ENCODE results near the gene LRWD1. TPM values are rescaled to one million over a fixed set of nuclear protein-coding genes. Genes with fewer than 3 reads are reported as not detected.

The LRWD1 gene
- total RNA-seq, result 16.0 and 19.0 TPM in 2 replicates
- polyA plus RNA-seq, result 17.8 and 18.3 TPM in 2 replicates

DNA sequence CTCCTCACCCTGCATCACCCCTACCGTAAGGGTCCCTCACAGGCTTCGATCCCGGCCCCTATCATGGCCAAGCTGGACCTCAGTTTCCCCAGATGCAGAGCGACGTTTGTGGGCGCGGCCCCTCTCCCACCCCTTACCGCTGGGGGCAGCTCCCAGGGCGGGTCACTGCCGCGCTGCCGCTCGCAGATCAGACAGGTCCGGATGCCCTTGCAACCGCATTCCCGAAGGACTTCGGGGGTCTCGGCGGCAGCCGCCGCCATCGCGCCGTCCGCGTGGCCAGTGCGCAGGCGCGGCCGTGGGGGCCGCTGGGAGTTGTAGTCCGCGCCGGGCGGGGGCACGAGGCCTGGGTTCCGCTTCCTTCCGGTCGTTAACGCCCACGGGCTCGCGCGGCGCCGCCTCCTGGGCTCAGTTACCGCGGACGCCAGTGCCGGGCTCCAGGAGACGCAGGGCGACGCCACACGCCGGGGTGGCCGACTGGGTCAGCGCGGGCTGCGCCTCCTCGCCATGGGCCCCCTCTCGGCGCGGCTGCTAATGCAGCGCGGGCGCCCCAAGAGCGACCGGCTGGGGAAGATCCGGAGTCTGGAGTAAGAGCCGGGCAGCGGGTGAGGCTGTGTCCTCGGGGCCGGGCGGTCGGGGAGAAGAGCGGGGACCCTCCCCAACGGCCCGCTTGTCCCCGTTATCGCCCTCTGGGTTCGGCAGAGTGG is at the start of gene LRWD1, which contains the start of gene ALKBH4:
Gene LRWD1, plus strand, starts transcription at position 408 of the 704 bp plus-strand sequence. Its CDS starts 97 bp downstream, at position 505.
Gene ALKBH4, minus strand, starts transcription at position 287 of the 704 bp plus-strand sequence. Its CDS starts 27 bp downstream, at position 260.
- no peak for TF ChIP-seq EZH2phosphoT487 (IDR thresholded peaks at IDR 0.05; ENCODE audit: low read depth, severe bottlenecking, unreplicated experiment)
- peak; percentile 9 for TF ChIP-seq CTCF (IDR thresholded peaks at IDR 0.05; ENCODE audit: poor library complexity)
- TF ChIP-seq EZH2 (IDR thresholded peaks at IDR 0.05; ENCODE audit: borderline replicate concordance), result no peak
- H3K9me3 ChIP-seq (ENCODE audit: low read depth), result no peaks in the 10 kb centered on the region
- H3K36me3 ChIP-seq (replicated peaks; ENCODE audit: insufficient read depth, low read depth), result no peaks in the 10 kb centered on the region
- H3K79me2 ChIP-seq, result peaks cover 27% of the 10 kb centered on the region
- 2% methylated on average over 33 of the region's 81 CpGs for WGBS (ENCODE audit: low lambda C conversion rate, missing lambda C conversion rate)
- peak; percentile 97 for DNase-seq (ENCODE audit: low spot score)
- peaks cover 7% of the 10 kb centered on the region for H3K4me1 ChIP-seq (ENCODE audit: insufficient read depth)
- H3K9me2 ChIP-seq (replicated peaks; ENCODE audit: insufficient read depth), result no peaks in the 10 kb centered on the region
- H3K27me3 ChIP-seq, result no peaks in the 10 kb centered on the region
- H3K4me3 ChIP-seq, result peak within 1 kb of the TSS; percentile 85
- no peaks in the 10 kb centered on the region for H4K20me1 ChIP-seq (ENCODE audit: insufficient read depth, poor library complexity, severe bottlenecking)
- H2AFZ ChIP-seq, result peak within 1 kb of the TSS; percentile 96
- H3K27ac ChIP-seq, result no peak within 1 kb of the TSS
- peak within 1 kb of the TSS; percentile 93 for H3K4me2 ChIP-seq

GRCh38 chr7:102415685-102416225 is 49.0 kb upstream of the LRWD1 start:
- Histone ChIP-seq H3K9me2 (replicated peaks; ENCODE audit: insufficient read depth) (no peaks in the 10 kb centered on the region), H3K4me3 (no peak overlapping the region), H2AFZ (no peak overlapping the region), H3K27me3 (no peaks in the 10 kb centered on the region), H3K36me3 (replicated peaks; ENCODE audit: insufficient read depth, low read depth) (no peaks in the 10 kb centered on the region), H3K9me3 (ENCODE audit: low read depth) (no peaks in the 10 kb centered on the region), H3K4me2 (no peak overlapping the region), H3K4me1 (ENCODE audit: insufficient read depth) (no peaks in the 10 kb centered on the region), H4K20me1 (ENCODE audit: insufficient read depth, poor library complexity, severe bottlenecking) (no peaks in the 10 kb centered on the region), H3K79me2 (peaks cover 2% of the 10 kb centered on the region), H3K27ac (no peak overlapping the region)
- 96% methylated on average over 12 of the region's 12 CpGs for WGBS (ENCODE audit: low lambda C conversion rate, missing lambda C conversion rate)
- TF ChIP-seq EZH2phosphoT487 (IDR thresholded peaks at IDR 0.05; ENCODE audit: low read depth, severe bottlenecking, unreplicated experiment) (no peak), CTCF (IDR thresholded peaks at IDR 0.05; ENCODE audit: poor library complexity) (no peak)
- DNase-seq (ENCODE audit: low spot score), result no peak

GRCh38 chr7:102416406-102416805 is 48.4 kb upstream of the LRWD1 start:
- no peak overlapping the region for H3K27ac ChIP-seq
- H3K4me1 ChIP-seq (ENCODE audit: insufficient read depth), result no peaks in the 10 kb centered on the region

More at GRCh38 chr7:102416406-102416805, 48.4 kb upstream of the LRWD1 start:
- no peaks in the 10 kb centered on the region for H3K36me3 ChIP-seq (replicated peaks; ENCODE audit: insufficient read depth, low read depth)
- H3K4me3 ChIP-seq, result no peak overlapping the region
- TF ChIP-seq CTCF (IDR thresholded peaks at IDR 0.05; ENCODE audit: poor library complexity) (no peak), EZH2phosphoT487 (IDR thresholded peaks at IDR 0.05; ENCODE audit: low read depth, severe bottlenecking, unreplicated experiment) (no peak), EZH2 (IDR thresholded peaks at IDR 0.05; ENCODE audit: borderline replicate concordance) (no peak)
- H3K27me3 ChIP-seq, result no peaks in the 10 kb centered on the region
- no peak for DNase-seq (ENCODE audit: low spot score)
- H3K9me3 ChIP-seq (ENCODE audit: low read depth), result no peaks in the 10 kb centered on the region
- no peaks in the 10 kb centered on the region for H3K9me2 ChIP-seq (replicated peaks; ENCODE audit: insufficient read depth)
- no peaks in the 10 kb centered on the region for H4K20me1 ChIP-seq (ENCODE audit: insufficient read depth, poor library complexity, severe bottlenecking)
- no peak overlapping the region for H3K4me2 ChIP-seq
- H2AFZ ChIP-seq, result no peak overlapping the region
- 99% methylated on average over 6 of the region's 6 CpGs for WGBS (ENCODE audit: low lambda C conversion rate, missing lambda C conversion rate)
- peaks cover 2% of the 10 kb centered on the region for H3K79me2 ChIP-seq
